Hepatocyte (in vitro differentiated cells): ENCODE measurements around the gene PNCK.

ENCODE experiments used
- CTCF ChIP-seq: fragments of 200-600 bp; sonication (generic); IDR thresholded peaks from 2 replicates; pipeline ENCODE4 v1.5.1; 2016; ENCODE audit warnings: antibody characterized with exemption, mild to moderate bottlenecking; ENCODE audit not compliant: poor library complexity
- EZH2 ChIP-seq: fragments of 200-600 bp; sonication (generic); IDR thresholded peaks from 2 replicates; pipeline ENCODE4 v1.6.1; 2016; ENCODE audit warnings: antibody characterized with exemption, mild to moderate bottlenecking, borderline replicate concordance
- EZH2phosphoT487 ChIP-seq: fragments of 200-600 bp; sonication (generic); IDR thresholded peaks from one replicate; pipeline ENCODE4 v1.6.1; 2018; ENCODE audit warnings: antibody characterized with exemption, mild to moderate bottlenecking, low read depth, moderate library complexity; ENCODE audit not compliant: unreplicated experiment, severe bottlenecking

DNA sequence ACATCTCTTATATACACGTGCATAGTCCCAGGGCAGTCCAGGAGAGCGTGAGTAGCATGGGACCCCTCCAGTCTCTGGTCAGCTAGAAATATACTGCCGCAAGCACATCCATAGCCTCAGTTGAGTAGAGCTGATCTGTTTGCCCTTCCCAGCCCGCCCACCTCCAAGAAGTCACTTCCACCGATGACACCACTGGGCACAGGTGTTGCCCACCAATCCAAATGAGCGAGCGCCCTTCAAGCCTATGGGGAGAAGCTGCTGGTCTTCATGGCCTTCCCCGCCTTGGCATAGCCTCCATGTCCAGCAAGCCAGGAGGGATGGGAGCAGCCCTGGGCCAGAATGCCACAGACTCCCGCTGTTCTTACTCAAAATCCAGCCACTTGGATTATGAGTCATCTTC, 16.5 kb downstream of the PNCK start:
- no peak for TF ChIP-seq CTCF
- no peak for TF ChIP-seq EZH2phosphoT487
- TF ChIP-seq EZH2 = no peak
